ENCODE measurements around the gene BLM. TPM values are rescaled to one million over a fixed set of nuclear protein-coding genes. Genes with fewer than 3 reads are reported as not detected.

The BLM gene
- total and polyA plus RNA-seq, 2 of the 8 experiments (the other 6 are each of a cell fraction or from before 2014, with no cell fraction given): 15.2 to 46.7 TPM

DNA sequence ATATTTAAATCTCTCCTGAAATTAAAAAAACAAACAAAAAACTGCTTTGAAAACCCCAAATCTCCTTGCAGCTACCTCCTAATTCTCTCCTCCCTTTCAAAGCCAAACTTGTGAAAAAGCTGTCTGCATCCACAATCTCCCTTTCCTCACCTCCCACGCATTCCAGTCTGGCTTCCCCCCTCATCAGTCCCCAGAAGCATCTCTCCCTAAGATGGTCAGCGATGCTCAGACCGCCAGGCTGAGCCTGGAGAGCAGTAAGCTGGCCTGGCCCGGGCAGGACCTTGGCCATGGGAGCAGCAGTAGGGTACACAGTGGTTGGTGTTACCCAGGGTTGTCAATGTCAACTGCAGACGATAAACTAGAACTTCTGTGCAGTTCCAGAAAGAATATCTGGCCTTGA is 32.9 kb upstream of the BLM start:
- Histone ChIP-seq H2BK20ac (ENCODE audit: low read length) (no peak overlapping the region), H3K23me2 (ENCODE audit: low read depth, low read length) (no peaks in the 10 kb centered on the region), H3K9me3 (ENCODE audit: insufficient read depth in 2 of 2, low read depth in 1 of 2, low read length in 1 of 2) (0 out of 4 replicates have a peak, but pooled peaks cover 0 to 2% of the 10 kb centered on the region in 2 experiments), H2BK120ac (replicated peaks; ENCODE audit: low read depth, low read length) (no peak overlapping the region), H3K4me1 (replicated peaks in 1 of 4; ENCODE audit: control insufficient read depth in 3 of 4, insufficient read depth in 4 of 4, low read length in 3 of 4) (peaks cover 0 to 2% (median 0%) of the 10 kb centered on the region in 4 experiments; a peak in 1 of 7 replicates), H4K5ac (ENCODE audit: insufficient read length, low read depth, low read length) (no peak overlapping the region), H2BK15ac (ENCODE audit: low read length) (no peak overlapping the region), H4K20me1 (replicated peaks in 1 of 2; ENCODE audit: control insufficient read depth in 1 of 2, insufficient read depth in 2 of 2, low read length in 2 of 2) (no peaks in the 10 kb centered on the region), H3K79me1 (ENCODE audit: low read depth, low read length) (no peaks in the 10 kb centered on the region), H4K91ac (replicated peaks; ENCODE audit: insufficient read length, low read length) (no peak overlapping the region), H3K4me2 (ENCODE audit: insufficient read depth in 1 of 2, low read depth in 2 of 2, low read length in 2 of 2) (no peak overlapping the region), H3K14ac (ENCODE audit: insufficient read length) (no peak overlapping the region), H2BK12ac (ENCODE audit: low read depth, low read length) (no peak overlapping the region), H4K8ac (ENCODE audit: extremely low read depth, insufficient read depth, low read length) (no peak overlapping the region), H3K23ac (ENCODE audit: insufficient read length) (no peak overlapping the region), H3K27ac (ENCODE audit: low read depth, low read length) (no peak overlapping the region), H3K4ac (replicated peaks; ENCODE audit: insufficient read length, low read depth, low read length) (no peak overlapping the region), H2BK5ac (ENCODE audit: low read depth, low read length) (no peak overlapping the region), H2AFZ (ENCODE audit: low read length) (no peak overlapping the region), H3K56ac (replicated peaks; ENCODE audit: insufficient read length, low read depth, low read length) (no peak overlapping the region), H3K18ac (ENCODE audit: extremely low read depth, low read length) (no peak overlapping the region), H3K27me3 (replicated peaks in 1 of 4; ENCODE audit: control insufficient read depth in 3 of 4, extremely low read depth in 1 of 4, insufficient read depth in 3 of 4, low read length in 3 of 4) (no peaks in the 10 kb centered on the region), H3K4me3 (ENCODE audit: extremely low read depth in 1 of 4, insufficient read depth in 2 of 4, low read depth in 3 of 4, low read length in 4 of 4) (no peak overlapping the region), H3K9ac (replicated peaks in 1 of 4; ENCODE audit: extremely low read depth in 1 of 4, low read depth in 3 of 4, low read length in 3 of 4) (no peak overlapping the region), H2AK5ac (ENCODE audit: low read depth, low read length) (no peak overlapping the region), H3K36me3 (ENCODE audit: control insufficient read depth in 2 of 4, insufficient read depth in 4 of 4, low read length in 3 of 4) (no peaks in the 10 kb centered on the region), H3K79me2 (ENCODE audit: control insufficient read depth in 1 of 2, insufficient read depth in 2 of 2, low read length in 2 of 2) (no peaks in the 10 kb centered on the region)
- TF ChIP-seq KDM4A (IDR thresholded peaks at IDR 0.05; ENCODE audit: low read depth, low read length, severe bottlenecking): no peak
- POLR2A ChIA-PET (ENCODE audit: partially characterized antibody): interaction anchor here (1.2 kb wide), 1 partner anchor 33 kb away, joined by 3 read pairs; the partner anchor contains the start of gene BLM
- WGBS, 2 experiments (ENCODE audit: extremely low coverage in 1 of 2, insufficient coverage in 1 of 2, insufficient read length in 1 of 2, insufficient replicate concordance in 2 of 2, low coverage in 1 of 2, low lambda C conversion rate in 2 of 2, missing lambda C conversion rate in 1 of 2): 94% methylated on average over 5 of the region's 5 CpGs; no CpG with 5 or more reads in 1 of the 2 experiments
- CTCF ChIA-PET (ENCODE audit: partially characterized antibody): interaction anchor here (0.6 to 1.5 kb wide), 4 partner anchors 17 to 853 kb away, joined by 3 to 4 read pairs (median 3); no protein-coding TSS in a partner anchor
- DNase-seq (ENCODE audit: low read depth in 1 of 2, low spot score in 2 of 2): no peak
- FAIRE-seq: no peak

Measured in H1 (cell line).